Neural progenitor cell (in vitro differentiated cells): ENCODE measurements around the gene AHRR.
"Not testable (repeated sequence)": the region's sequence is repeated elsewhere in the genome, so short reads cannot be mapped to it uniquely, and the experiment has no call there.

Experiments
- CTCF ChIP-seq: fragments of 200-600 bp; sonication (generic); IDR thresholded peaks from 2 replicates; pipeline ENCODE4 v1.5.1; 2017; ENCODE audit warnings: antibody characterized with exemption, mild to moderate bottlenecking
- EZH2 ChIP-seq: fragments of 200-600 bp; sonication (generic); IDR thresholded peaks from 2 replicates; pipeline ENCODE4 v1.6.1; 2017; ENCODE audit warnings: antibody characterized with exemption, mild to moderate bottlenecking, moderate library complexity
- EZH2phosphoT487 ChIP-seq: fragments of 200-600 bp; sonication (generic); IDR thresholded peaks from 2 replicates; pipeline ENCODE4 v1.6.1; 2017; ENCODE audit warnings: antibody characterized with exemption

- TF ChIP-seq CTCF, EZH2, EZH2phosphoT487: not testable (repeated sequence)
Measured at GRCh38 chr5:486597-486996, 165.1 kb downstream of the AHRR start.
